ENCODE results near the gene CGAS. TPM values are rescaled to one million over a fixed set of nuclear protein-coding genes. Genes with fewer than 3 reads are reported as not detected.
"Not testable (repeated sequence)": the region's sequence is repeated elsewhere in the genome, so short reads cannot be mapped to it uniquely, and the experiment has no call there.

The CGAS gene
- total and polyA plus RNA-seq, 2 experiments from 2014 or later, result not detected

DNA sequence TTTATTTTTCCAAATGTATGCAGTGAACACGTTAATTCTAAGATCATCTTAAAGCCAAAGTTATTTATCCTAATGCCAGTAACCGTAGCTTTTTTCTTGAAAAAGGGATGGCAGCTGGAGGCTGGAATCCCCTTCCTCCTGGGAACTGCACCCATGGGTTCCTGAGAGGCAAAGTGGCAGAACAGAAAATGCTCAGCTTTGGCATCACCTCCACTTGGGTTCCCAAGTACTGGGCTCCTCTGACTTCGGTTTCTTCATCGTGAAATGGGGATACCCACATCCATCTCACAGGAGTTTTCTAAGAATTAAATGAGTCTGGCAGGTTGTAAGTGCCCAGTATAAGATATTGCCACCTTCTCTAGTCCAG, 63.7 kb downstream of the CGAS start:
- Histone ChIP-seq H3K36me3 (no peaks in the 10 kb centered on the region), H3K27ac (no peak overlapping the region), H3K9me3 (ENCODE audit: low read depth) (no peaks in the 10 kb centered on the region), H3K27me3 (no peaks in the 10 kb centered on the region), H3K4me1 (ENCODE audit: low read depth) (no peaks in the 10 kb centered on the region), H3K4me3 (peak overlapping the region; percentile 44)
- TF ChIP-seq, protein P1, sequence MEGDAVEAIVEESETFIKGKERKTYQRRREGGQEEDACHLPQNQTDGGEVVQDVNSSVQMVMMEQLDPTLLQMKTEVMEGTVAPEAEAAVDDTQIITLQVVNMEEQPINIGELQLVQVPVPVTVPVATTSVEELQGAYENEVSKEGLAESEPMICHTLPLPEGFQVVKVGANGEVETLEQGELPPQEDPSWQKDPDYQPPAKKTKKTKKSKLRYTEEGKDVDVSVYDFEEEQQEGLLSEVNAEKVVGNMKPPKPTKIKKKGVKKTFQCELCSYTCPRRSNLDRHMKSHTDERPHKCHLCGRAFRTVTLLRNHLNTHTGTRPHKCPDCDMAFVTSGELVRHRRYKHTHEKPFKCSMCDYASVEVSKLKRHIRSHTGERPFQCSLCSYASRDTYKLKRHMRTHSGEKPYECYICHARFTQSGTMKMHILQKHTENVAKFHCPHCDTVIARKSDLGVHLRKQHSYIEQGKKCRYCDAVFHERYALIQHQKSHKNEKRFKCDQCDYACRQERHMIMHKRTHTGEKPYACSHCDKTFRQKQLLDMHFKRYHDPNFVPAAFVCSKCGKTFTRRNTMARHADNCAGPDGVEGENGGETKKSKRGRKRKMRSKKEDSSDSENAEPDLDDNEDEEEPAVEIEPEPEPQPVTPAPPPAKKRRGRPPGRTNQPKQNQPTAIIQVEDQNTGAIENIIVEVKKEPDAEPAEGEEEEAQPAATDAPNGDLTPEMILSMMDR (IDR thresholded peaks at IDR 0.05; ENCODE audit: low read depth, low read length), result no peak
- DNase-seq (ENCODE audit: low read depth in 1 of 2, low spot score in 1 of 2), result no peak

DNA sequence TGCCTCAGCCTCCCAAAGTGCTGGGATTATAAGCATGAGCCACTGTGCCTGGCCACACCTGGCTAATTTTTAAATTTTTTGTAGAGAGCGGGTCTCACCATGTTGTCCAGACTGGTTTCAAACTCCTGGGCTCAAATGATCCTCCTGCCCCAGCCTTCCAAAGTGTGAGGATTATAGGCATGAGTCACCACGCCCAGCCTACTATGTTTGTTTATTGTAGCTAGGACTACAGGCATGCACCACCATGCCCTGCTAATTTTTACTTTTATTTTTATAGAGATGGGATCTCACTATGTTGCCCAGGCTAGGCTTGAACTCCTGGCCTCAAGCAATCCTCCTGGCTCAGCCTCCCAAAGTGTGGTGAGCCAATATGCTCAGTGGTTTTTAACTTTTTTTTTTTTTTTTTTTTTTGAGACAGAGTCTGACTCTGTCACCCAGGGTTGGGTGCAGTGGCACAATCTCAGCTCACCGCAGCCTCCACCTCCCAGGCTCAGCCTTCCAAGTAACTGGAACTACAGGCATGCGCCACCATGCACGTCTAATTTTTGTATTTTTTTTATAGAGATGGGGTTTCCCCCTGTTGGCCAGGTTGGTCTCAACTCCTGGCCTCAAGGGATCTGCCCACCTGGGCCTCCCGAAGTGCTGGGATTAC, 69.5 kb downstream of the CGAS start:
- TF ChIP-seq, protein P1 (IDR thresholded peaks at IDR 0.05; ENCODE audit: low read depth, low read length), result no peak
- Histone ChIP-seq H3K4me3 (no peak overlapping the region), H3K27ac (no peak overlapping the region), H3K4me1 (ENCODE audit: low read depth) (no peaks in the 10 kb centered on the region), H3K36me3 (no peaks in the 10 kb centered on the region), H3K9me3 (ENCODE audit: low read depth) (no peaks in the 10 kb centered on the region), H3K27me3 (no peaks in the 10 kb centered on the region)
- no peak for DNase-seq (ENCODE audit: low read depth in 1 of 2, low spot score in 1 of 2)

DNA sequence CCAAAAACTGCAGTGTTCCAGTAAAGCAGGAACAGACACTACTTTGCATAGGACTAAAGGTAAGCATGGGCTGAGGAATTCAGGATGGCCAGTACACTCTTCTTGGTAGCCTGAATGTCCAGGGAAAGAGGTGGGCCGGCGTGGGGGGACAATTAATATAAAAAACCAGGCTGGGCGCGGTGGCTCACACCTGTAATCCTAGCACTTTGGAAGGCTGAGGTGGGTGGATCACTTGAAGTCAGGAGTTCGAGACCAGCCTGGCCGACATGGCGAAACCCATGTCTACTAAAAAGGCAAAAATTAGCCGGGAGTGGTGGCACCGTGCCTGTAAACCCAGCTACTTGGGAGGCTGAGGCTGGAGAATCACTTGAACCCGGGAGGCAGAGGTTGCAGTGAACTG, 70.6 kb downstream of the CGAS start:
- H3K27me3 ChIP-seq; H3K4me1 ChIP-seq (ENCODE audit: low read depth); DNase-seq (ENCODE audit: low read depth in 1 of 2, low spot score in 1 of 2); H3K9me3 ChIP-seq (ENCODE audit: low read depth); H3K36me3 ChIP-seq; H3K4me3 ChIP-seq; H3K27ac ChIP-seq: not testable (repeated sequence)

DNA sequence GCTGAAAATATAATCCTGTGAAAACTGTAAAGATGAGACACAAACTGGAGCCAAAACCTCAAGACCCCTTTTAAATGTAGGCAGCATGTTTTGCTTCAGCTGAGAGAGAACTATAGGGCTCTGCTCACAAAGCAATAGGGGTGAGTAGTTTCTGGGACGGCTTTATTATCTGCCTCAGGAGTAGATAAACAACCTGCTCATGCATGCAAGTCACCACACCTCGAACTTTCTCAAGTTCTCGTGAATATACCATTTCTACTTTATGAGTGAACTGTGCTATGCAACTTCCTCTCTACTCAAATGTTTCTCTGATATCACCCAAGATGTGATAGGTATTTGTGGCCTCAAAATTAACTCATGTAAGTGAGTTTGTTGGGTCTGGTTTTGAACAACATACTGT, 74.9 kb downstream of the CGAS start:
- DNase-seq (ENCODE audit: low read depth in 1 of 2, low spot score in 1 of 2), result no peak
- TF ChIP-seq, protein P1 (IDR thresholded peaks at IDR 0.05; ENCODE audit: low read depth, low read length), result no peak

DNA sequence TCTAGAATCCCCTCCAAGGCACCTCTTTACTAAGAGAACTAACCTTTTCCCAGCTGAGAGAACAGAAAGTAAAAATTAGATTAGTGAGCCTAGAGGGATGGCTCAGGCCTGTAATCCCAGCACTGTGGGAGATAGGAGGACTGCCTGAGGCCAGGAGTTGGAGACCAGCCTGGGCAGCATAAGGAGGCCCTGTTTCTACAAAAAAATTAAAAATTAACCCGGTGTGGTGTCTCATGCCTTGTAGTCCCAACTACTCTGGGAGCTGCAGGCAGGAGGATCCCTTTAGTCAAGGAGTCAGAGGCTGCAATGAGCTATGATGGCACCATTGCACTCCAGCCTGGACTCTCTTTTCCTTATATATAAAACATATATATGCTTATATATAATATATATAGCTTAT, 76.9 kb downstream of the CGAS start:
- no peaks in the 10 kb centered on the region for H3K4me1 ChIP-seq (ENCODE audit: low read depth)
- H3K4me3 ChIP-seq, result no peak overlapping the region
- no peaks in the 10 kb centered on the region for H3K36me3 ChIP-seq
- no peaks in the 10 kb centered on the region for H3K27me3 ChIP-seq
- TF ChIP-seq, protein P1 (IDR thresholded peaks at IDR 0.05; ENCODE audit: low read depth, low read length), result no peak
- DNase-seq (ENCODE audit: low read depth in 1 of 2, low spot score in 1 of 2), result no peak
- H3K9me3 ChIP-seq (ENCODE audit: low read depth), result no peaks in the 10 kb centered on the region
- H3K27ac ChIP-seq, result no peak overlapping the region

More for the DNA sequence above, 74.9 kb downstream of the CGAS start:
- Histone ChIP-seq H3K27me3 (no peaks in the 10 kb centered on the region), H3K9me3 (ENCODE audit: low read depth) (no peaks in the 10 kb centered on the region), H3K4me1 (ENCODE audit: low read depth) (no peaks in the 10 kb centered on the region), H3K36me3 (no peaks in the 10 kb centered on the region), H3K27ac (no peak overlapping the region), H3K4me3 (no peak overlapping the region)

Other genes with a start within 250 kb of the CGAS start
- gene KHDC1L, start 226.8 kb downstream of the CGAS start, total RNA-seq, result not detected in 2 replicates
- gene KHDC1L, start 226.8 kb downstream of the CGAS start, polyA plus RNA-seq, result 0.31 TPM in 1 of 2 replicates, not detected in the other
- gene KHDC1, start 189.1 kb downstream of the CGAS start, total RNA-seq, result 8.0 and 11.8 TPM in 2 replicates
- 17.1 and 25.3 TPM in 2 replicates for gene KHDC1, start 189.1 kb downstream of the CGAS start, polyA plus RNA-seq
- not detected in 2 replicates for gene DPPA5, start 98.0 kb downstream of the CGAS start, total RNA-seq
- gene DPPA5, start 98.0 kb downstream of the CGAS start, polyA plus RNA-seq, result not detected in 2 replicates
- gene KHDC3L, start 89.6 kb downstream of the CGAS start, total RNA-seq, result 0.86 and 1.2 TPM in 2 replicates
- gene KHDC3L, start 89.6 kb downstream of the CGAS start, polyA plus RNA-seq, result 0.35 TPM in 1 of 2 replicates, not detected in the other
- not detected in 2 replicates for gene OOEP, start 82.4 kb downstream of the CGAS start, total RNA-seq
- gene OOEP, start 82.4 kb downstream of the CGAS start, polyA plus RNA-seq, result not detected in 2 replicates
- not detected in 2 replicates for gene DDX43, start 57.5 kb downstream of the CGAS start, total RNA-seq
- not detected in 2 replicates for gene DDX43, start 57.5 kb downstream of the CGAS start, polyA plus RNA-seq
- gene MTO1, start 9.4 kb upstream of the CGAS start, total RNA-seq, result 18.5 and 23.6 TPM in 2 replicates
- 19.6 and 25.3 TPM in 2 replicates for gene MTO1, start 9.4 kb upstream of the CGAS start, polyA plus RNA-seq
- gene EEF1A1, start 68.7 kb upstream of the CGAS start, total RNA-seq, result 7,643 and 9,273 TPM in 2 replicates
- 2,527 and 3,279 TPM in 2 replicates for gene EEF1A1, start 68.7 kb upstream of the CGAS start, polyA plus RNA-seq
- gene SLC17A5, start 201.7 kb upstream of the CGAS start, total RNA-seq, result 5.4 and 9.9 TPM in 2 replicates
- gene SLC17A5, start 201.7 kb upstream of the CGAS start, polyA plus RNA-seq, result 17.8 and 19.8 TPM in 2 replicates
- 1.7 and 2.1 TPM in 2 replicates for gene CD109, start 243.9 kb upstream of the CGAS start, total RNA-seq
- gene CD109, start 243.9 kb upstream of the CGAS start, polyA plus RNA-seq, result 0.99 and 1.5 TPM in 2 replicates